Measurements from ENCODE around the gene VPS51. TPM values are rescaled to one million over a fixed set of nuclear protein-coding genes. Genes with fewer than 3 reads are reported as not detected.

VPS51 gene
- polyA plus RNA-seq, 4 donors, result 100 to 159 (median 143) TPM

DNA sequence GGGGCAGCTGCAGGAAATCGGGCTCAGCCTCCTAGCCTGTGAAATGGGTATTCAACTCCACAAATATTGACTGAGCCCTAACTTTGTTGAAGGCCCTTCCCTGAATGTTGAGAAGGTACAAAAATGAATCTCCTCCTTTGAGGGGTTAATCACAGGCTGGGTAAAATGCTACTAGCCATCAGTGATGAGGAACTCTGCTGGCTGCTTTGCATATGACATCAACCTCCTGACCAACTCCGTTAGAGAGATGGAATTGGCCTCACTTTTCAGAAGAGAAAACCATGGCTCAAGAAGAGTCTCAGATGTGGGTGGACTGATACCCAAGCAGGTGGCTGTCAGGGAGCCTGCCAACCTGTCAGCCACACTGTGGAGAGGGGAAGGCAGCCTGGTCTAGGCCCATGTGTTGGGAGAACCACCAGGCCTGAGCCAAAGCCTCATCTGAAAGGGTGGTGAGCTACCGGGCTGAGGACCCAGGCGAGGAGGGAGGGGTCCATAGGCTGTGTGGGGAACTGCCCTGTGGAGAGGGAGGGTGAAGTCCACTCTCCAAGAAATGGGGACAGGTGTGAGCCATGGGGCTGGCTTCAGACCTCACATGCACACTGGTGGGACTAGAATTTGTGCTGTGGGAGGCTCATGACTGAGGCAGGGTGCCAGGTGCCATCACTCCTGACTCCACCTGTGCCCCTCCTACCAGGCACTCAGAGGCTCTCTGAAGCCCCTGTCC, 23.9 kb upstream of the VPS51 start:
- DNase-seq (ENCODE audit: low read depth in 4 of 4, low spot score in 2 of 4), result no peak

DNA sequence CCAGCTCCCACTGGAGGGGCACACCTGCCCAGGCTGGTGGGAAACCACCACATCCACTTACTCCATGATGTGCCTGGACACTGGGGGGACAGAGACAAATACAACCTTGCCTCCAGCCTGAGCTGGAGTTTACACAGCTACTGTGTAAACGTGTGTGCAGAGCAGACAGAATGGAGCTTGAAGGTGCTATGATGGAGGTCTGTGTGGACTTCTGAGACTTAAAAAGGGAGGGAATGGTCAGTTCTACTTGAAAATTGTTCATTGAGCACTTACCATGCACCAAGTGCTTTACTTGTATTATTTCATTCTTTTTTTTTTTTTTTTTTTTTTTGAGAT, 23.4 kb upstream of the VPS51 start:
- DNase-seq (ENCODE audit: low read depth in 4 of 4, low spot score in 2 of 4), result no peak

DNA sequence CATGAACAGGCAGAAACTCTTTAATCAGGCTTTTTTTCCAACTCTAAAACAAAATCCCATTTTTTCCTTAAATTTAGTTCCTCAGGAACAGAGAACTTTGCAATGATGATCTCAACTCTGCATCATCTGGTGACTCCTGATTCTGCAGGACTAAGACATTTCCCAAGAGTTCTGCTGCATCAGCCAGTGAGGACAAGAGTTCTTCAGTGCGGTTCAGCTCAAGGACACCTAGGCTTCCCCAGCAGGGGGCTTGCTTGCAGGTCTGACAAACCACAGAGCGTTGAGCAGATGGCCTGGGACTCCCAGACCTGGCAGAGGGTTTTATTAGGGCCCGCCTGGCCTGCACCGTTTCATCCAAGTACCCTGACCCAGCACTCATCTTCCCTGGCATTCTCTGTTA, 18.6 kb upstream of the VPS51 start:
- DNase-seq (ENCODE audit: low read depth in 4 of 4, low spot score in 2 of 4), result no peak

- no peak for DNase-seq (ENCODE audit: low read depth in 4 of 4, low spot score in 2 of 4)
Observed at GRCh38 chr11:65078151-65078550, 17.9 kb upstream of the VPS51 start.

GRCh38 chr11:65078786-65079342, 17.1 kb upstream of the VPS51 start:
- DNase-seq (ENCODE audit: low read depth in 4 of 4, low spot score in 2 of 4), result no peak

DNA sequence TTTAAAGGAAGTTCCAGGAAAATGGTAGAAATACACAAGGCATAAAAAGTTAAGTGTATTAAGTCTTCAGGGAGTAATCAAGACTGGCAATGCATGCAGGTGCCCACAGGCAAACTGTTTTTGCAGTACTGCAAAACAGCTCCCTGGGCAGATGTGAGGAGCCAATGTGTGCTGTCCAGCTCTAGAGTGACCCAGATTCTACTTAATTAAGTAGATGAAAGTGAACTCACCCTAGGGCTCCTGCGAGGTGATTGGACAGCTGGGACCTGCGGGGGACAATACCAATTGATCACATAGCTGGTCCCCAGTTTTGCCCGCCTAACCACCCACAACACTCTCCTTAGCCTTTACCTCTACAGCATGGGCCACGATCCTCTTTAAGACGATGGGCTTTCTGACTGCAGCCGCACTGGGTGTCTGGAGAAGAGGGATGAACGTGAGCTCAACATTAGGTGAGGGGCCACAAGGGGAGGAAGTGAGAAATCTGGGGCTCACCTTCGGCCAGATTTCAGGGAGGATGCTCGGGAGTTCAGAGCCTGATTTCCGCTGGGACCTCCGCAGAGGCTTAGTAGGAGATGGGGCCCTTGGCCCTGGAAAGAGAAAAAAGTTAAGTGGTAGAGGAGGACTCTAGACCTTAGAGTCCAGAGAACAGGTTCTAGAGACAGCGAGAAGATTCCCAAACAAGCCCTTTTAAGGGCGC, 12.7 kb upstream of the VPS51 start:
- no peak for DNase-seq (ENCODE audit: low read depth in 4 of 4, low spot score in 2 of 4)

DNA sequence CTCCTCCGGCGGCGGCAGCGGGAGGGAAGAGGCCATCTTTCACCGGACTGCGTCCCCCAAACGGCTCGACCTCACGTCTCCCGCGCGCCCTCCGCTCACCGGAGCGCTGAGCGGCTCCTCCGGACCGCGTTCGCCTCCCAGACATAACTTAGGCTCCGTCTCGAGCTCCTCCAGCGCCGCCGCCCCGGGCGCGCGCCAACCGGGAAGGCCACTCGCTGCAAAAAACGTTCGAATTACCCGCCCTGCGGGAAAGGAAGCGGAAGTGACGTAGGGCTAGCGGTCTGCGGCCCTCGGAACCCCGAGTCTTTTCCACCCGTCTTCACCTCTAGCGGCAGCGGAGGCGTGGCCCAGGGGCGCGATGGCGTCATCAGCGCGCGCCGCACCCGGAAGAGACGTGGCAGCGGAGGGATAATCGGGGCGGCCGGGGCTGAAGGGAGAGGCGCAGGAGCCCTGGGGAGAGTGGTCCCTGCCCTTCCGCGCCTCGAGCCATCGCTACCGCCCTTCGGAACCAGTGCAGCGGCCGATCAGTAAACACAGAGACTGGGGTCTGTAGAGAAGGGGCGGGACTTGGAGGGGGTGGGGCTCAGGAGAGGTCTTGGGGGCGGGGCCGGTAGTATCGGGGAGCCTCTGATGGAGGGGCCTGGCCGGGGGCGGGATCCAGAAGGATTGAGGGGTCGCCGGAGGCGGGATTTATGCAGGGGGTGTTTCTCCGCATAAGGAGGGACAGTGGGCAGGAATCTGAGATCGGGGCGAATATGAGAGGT, 12.0 kb upstream of the VPS51 start, which contains the start of the genes CDCA5 and ZFPL1:
TSS of gene CDCA5 (minus strand) at position 207 of the 764 bp plus-strand sequence. CDS start at position 145, 62 bp downstream.
TSS of gene ZFPL1 (plus strand) at position 389 of the 764 bp plus-strand sequence. CDS start 477 bp downstream, outside the sequence.
- DNase-seq (ENCODE audit: low read depth in 4 of 4, low spot score in 2 of 4), result peak; percentile 79 to 90 (median 90)

- no peak for DNase-seq (ENCODE audit: low read depth in 4 of 4, low spot score in 2 of 4)
Observed at GRCh38 chr11:65084598-65085375, 11.2 kb upstream of the VPS51 start.

- DNase-seq (ENCODE audit: low read depth in 4 of 4, low spot score in 2 of 4), result no peak
Observed at GRCh38 chr11:65085446-65085845, 10.6 kb upstream of the VPS51 start.

GRCh38 chr11:65086809-65087208, 9.2 kb upstream of the VPS51 start:
- DNase-seq (ENCODE audit: low read depth in 4 of 4, low spot score in 2 of 4), result no peak

DNA sequence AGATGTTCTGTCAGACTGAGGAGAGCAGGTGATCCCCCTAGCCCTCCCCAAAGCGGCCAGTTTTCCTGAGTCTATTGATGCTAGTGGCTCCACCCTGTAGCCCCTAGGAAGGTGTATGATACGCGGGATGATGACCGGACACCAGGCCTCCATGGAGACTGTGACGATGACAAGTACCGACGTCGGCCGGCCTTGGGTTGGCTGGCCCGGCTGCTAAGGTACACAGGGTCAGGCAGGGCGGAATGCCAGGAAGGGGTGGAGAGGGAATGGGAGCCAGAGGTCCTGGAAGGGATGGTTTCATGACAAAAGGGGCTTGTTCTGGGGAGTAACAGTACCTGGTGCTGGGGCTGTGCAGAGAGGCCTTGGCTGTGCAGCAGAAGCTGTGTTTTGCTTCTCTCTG, 8.8 kb upstream of the VPS51 start:
- no peak for DNase-seq (ENCODE audit: low read depth in 4 of 4, low spot score in 2 of 4)

GRCh38 chr11:65087827-65088226, 8.2 kb upstream of the VPS51 start:
- DNase-seq (ENCODE audit: low read depth in 4 of 4, low spot score in 2 of 4), result no peak

DNA sequence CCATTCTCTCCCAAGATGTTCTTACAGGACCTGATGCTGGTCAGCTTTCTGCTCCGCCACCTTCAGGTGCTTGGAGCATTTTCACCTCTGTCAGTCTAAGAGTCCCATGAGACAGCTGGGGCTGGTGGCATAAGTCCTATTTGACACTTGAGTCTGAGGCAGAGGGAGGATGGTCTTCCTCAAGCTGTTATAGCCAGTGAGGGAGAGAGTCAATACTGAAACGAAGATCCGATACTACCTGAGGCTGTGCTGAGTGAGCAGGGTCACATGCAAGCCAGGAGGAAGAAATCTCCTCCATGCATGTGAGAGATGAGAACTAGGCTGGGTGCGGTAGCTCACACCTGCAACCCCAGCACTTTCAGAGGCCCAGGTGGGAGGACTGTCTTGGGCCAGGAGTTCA, 6.4 kb upstream of the VPS51 start:
- no peak for DNase-seq (ENCODE audit: low read depth in 4 of 4, low spot score in 2 of 4)

DNA sequence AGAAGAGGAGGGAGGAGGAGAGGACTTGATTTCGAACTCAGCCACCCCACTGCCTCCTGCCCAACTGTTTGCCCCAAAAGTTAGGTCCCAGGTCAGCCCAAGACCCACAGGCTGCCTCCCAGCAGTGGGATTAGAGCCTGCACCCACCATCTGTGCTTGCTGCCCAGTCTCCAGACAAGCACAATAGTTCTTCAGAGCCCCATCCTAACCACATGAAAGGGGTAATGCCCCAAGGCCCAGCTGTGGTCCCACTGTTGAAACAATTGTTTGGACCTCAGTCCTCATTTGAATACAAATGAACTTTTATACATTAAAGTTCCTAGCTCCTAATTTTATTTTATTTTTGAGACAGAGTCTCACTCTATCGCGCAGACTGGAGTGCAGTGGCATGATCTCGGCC, 5.4 kb upstream of the VPS51 start:
- DNase-seq (ENCODE audit: low read depth in 4 of 4, low spot score in 2 of 4), result no peak

GRCh38 chr11:65095427-65095826, 587 bp upstream of the VPS51 start:
- no peak for DNase-seq (ENCODE audit: low read depth in 4 of 4, low spot score in 2 of 4)

DNA sequence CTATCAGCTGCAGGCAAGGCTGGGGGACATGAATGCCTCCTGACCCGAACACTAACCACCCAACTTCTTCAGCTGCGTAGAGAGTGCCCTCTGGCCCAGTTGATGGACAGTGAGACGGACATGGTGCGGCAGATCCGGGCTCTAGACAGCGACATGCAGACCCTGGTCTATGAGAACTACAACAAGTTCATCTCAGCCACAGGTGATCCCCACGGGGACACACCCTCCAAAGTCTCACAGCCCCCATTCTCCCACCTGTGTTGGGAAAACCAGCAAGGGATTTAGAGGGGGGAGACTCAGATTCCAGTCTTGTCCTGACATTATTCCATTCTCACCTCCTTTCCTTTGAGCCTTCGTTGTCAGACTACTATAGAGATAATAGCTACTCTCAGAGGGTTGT, 912 bp downstream of the VPS51 start:
- DNase-seq (ENCODE audit: low read depth in 4 of 4, low spot score in 2 of 4), result no peak

GRCh38 chr11:65100674-65101350, 4.8 kb downstream of the VPS51 start:
- no peak for DNase-seq (ENCODE audit: low read depth in 4 of 4, low spot score in 2 of 4)

DNA sequence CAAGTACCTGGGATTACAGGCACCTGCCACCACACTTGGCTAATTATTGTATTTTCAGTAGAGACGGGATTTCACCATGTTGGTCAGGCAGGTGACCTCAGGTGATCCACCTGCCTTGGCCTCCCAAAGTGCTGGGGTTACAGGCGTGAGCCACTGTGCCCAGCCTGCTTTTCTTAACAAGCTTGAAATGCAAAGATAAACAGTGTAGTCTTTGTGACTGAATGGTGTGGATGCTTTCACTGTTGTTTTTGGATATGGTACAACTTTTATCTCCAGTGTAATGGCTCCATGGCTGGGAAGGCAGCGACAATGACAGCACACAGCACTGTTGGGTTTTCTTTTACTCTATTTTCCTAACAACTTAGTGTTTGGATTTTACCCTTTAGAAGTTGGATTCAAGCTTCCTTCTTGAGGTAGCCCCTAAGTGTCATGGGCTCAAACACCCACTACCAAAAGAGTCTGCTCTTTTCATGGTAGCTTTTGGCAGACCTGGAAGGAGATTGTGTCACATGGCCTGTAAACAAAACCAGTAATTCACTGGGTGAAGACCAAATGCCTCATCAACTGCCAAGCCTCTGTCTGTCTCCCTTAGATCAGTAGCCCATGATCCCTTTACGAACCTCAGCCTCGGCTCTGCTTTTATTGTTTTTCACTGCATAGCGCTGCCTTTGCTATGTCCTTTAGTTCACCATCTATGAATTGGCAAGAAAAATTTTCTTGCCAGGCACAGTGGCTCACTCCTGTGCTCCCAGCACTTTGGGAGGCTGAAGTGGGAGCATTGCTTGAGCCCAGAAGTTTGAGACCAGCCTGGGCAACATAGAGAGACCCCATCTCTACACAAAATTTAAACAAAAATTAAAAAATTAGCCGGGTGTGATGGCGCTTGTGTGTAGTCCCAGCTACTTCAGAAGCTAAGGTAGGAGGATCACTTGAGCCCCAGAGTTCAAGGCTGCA, 6.4 kb downstream of the VPS51 start:
- no peak for DNase-seq (ENCODE audit: low read depth in 4 of 4, low spot score in 2 of 4)

GRCh38 chr11:65103476-65103875, 7.5 kb downstream of the VPS51 start:
- no peak for DNase-seq (ENCODE audit: low read depth in 4 of 4, low spot score in 2 of 4)

Data from left renal cortex interstitium (tissue), 4 donors.